Measurements from ENCODE around the gene AGAP3. TPM values are rescaled to one million over a fixed set of nuclear protein-coding genes. Genes with fewer than 3 reads are reported as not detected.
A peak's percentile ranks its signal among the peaks of the same experiment; 100 is the strongest.

The AGAP3 gene
- total and polyA plus RNA-seq, 11 donors: 30.3 to 83.7 (median 55.6) TPM

GRCh38 chr7:151113344-151114150 lies 27.3 kb downstream of the AGAP3 start:
- peaks cover 0 to 5% (median 0%) of the 10 kb centered on the region in 9 donors for H3K27me3 ChIP-seq
- no peak for ATAC-seq
- no peak overlapping the region for H3K27ac ChIP-seq
- peaks cover 0 to 41% (median 23%) of the 10 kb centered on the region in 12 donors for H3K4me1 ChIP-seq
- no peak for TF ChIP-seq POLR2A (IDR thresholded peaks at IDR 0.05)
- TF ChIP-seq, protein P1, sequence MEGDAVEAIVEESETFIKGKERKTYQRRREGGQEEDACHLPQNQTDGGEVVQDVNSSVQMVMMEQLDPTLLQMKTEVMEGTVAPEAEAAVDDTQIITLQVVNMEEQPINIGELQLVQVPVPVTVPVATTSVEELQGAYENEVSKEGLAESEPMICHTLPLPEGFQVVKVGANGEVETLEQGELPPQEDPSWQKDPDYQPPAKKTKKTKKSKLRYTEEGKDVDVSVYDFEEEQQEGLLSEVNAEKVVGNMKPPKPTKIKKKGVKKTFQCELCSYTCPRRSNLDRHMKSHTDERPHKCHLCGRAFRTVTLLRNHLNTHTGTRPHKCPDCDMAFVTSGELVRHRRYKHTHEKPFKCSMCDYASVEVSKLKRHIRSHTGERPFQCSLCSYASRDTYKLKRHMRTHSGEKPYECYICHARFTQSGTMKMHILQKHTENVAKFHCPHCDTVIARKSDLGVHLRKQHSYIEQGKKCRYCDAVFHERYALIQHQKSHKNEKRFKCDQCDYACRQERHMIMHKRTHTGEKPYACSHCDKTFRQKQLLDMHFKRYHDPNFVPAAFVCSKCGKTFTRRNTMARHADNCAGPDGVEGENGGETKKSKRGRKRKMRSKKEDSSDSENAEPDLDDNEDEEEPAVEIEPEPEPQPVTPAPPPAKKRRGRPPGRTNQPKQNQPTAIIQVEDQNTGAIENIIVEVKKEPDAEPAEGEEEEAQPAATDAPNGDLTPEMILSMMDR (IDR thresholded peaks at IDR 0.05): no peak
- H3K9me3 ChIP-seq: no peaks in the 10 kb centered on the region
- intact Hi-C loops (cut with DNase I): loop anchor here in 9 of 10 donors (2.0 to 10.0 kb wide), 7 partner anchors 49 to 219 kb away; partner anchors contain the start of genes ABCB8 (in 2 of the 9) and ATG9B (in 1 of the 9)
- peaks cover 0 to 13% (median 10%) of the 10 kb centered on the region in 9 donors for H3K36me3 ChIP-seq
- peak in 1 of 5 donors; percentile 52 for DNase-seq
- H3K4me3 ChIP-seq: no peak overlapping the region
- WGBS, 4 donors: 83 to 91% (median 84%) methylated on average over 7 to 13 of the region's 13 CpGs

GRCh38 chr7:151114151-151115090 lies 28.1 kb downstream of the AGAP3 start:
- Histone ChIP-seq H3K4me3 (peak overlapping the region in 7 of 12 donors; percentile 3 to 50 (median 34)), H3K9me3 (no peaks in the 10 kb centered on the region), H3K4me1 (peaks cover 0 to 40% (median 23%) of the 10 kb centered on the region in 12 donors), H3K27me3 (peaks cover 0 to 5% (median 0%) of the 10 kb centered on the region in 9 donors), H3K27ac (no peak overlapping the region), H3K36me3 (peaks cover 0 to 22% (median 19%) of the 10 kb centered on the region in 9 donors)
- intact Hi-C loops (cut with DNase I): loop anchor here in 9 of 10 donors (5.0 to 10.0 kb wide), 6 partner anchors 50 to 220 kb away; partner anchors contain the start of genes ABCB8 (in 1 of the 9) and ATG9B (in 1 of the 9)
- TF ChIP-seq, protein P1 (IDR thresholded peaks at IDR 0.05): no peak
- no peak for TF ChIP-seq POLR2A (IDR thresholded peaks at IDR 0.05)
- DNase-seq: peak in 1 of 5 donors; percentile 57
- ATAC-seq: no peak
- 22 to 37% (median 29%) methylated on average over 43 to 101 of the region's 101 CpGs for WGBS, 4 donors

GRCh38 chr7:151115121-151115835 lies 29.0 kb downstream of the AGAP3 start:
- intact Hi-C loops (cut with DNase I): loop anchor here in 4 of 10 donors (10.0 kb wide), 3 partner anchors 50 to 220 kb away; partner anchors contain the start of genes ABCB8 (in 1 of the 4) and ATG9B (in 1 of the 4)
- WGBS, 4 donors: 3 to 57% (median 6%) methylated on average over 17 to 114 of the region's 114 CpGs
- ATAC-seq: peak in 3 of 4 donors; percentile 34 to 47 (median 35)
- peak overlapping the region in 1 of 12 donors; percentile 38 for H3K27ac ChIP-seq
- peak overlapping the region in 7 of 12 donors; percentile 9 to 50 (median 34) for H3K4me3 ChIP-seq
- peaks cover 0 to 5% (median 0%) of the 10 kb centered on the region in 9 donors for H3K27me3 ChIP-seq
- H3K9me3 ChIP-seq: no peaks in the 10 kb centered on the region
- TF ChIP-seq POLR2A (IDR thresholded peaks at IDR 0.05): no peak
- TF ChIP-seq, protein P1 (IDR thresholded peaks at IDR 0.05): peak in 1 of 12 donors; percentile 15
- peaks cover 0 to 31% (median 27%) of the 10 kb centered on the region in 9 donors for H3K36me3 ChIP-seq
- peak in 1 of 5 donors; percentile 65 for DNase-seq
- peaks cover 0 to 32% (median 18%) of the 10 kb centered on the region in 12 donors for H3K4me1 ChIP-seq
